ENCODE data around the gene CNTNAP2. TPM values are rescaled to one million over a fixed set of nuclear protein-coding genes. Genes with fewer than 3 reads are reported as not detected.

Gene CNTNAP2
- total and polyA plus RNA-seq, 2 of the 8 experiments (the other 6 are each of a cell fraction or from before 2014, with no cell fraction given): 27.9 to 71.0 TPM

- Histone ChIP-seq H3K23me2 (ENCODE audit: low read depth, low read length) (no peaks in the 10 kb centered on the region), H2BK120ac (replicated peaks; ENCODE audit: low read depth, low read length) (no peak overlapping the region), H4K8ac (ENCODE audit: extremely low read depth, insufficient read depth, low read length) (no peak overlapping the region), H2AK5ac (ENCODE audit: low read depth, low read length) (no peak overlapping the region), H3K23ac (ENCODE audit: insufficient read length) (no peak overlapping the region), H3K36me3 (ENCODE audit: control insufficient read depth in 2 of 4, insufficient read depth in 4 of 4, low read length in 3 of 4) (no peaks in the 10 kb centered on the region), H3K4me1 (replicated peaks in 1 of 4; ENCODE audit: control insufficient read depth in 3 of 4, insufficient read depth in 4 of 4, low read length in 3 of 4) (0 out of 7 replicates have a peak, but pooled peaks cover 0 to 2% (median 0%) of the 10 kb centered on the region in 4 experiments), H3K18ac (ENCODE audit: extremely low read depth, low read length) (no peak overlapping the region), H3K27me3 (replicated peaks in 1 of 4; ENCODE audit: control insufficient read depth in 3 of 4, extremely low read depth in 1 of 4, insufficient read depth in 3 of 4, low read length in 3 of 4) (no peaks in the 10 kb centered on the region), H2BK15ac (ENCODE audit: low read length) (no peak overlapping the region), H4K5ac (ENCODE audit: insufficient read length, low read depth, low read length) (no peak overlapping the region), H2BK20ac (ENCODE audit: low read length) (no peak overlapping the region), H3K79me1 (ENCODE audit: low read depth, low read length) (no peaks in the 10 kb centered on the region), H3K9me3 (ENCODE audit: insufficient read depth in 2 of 2, low read depth in 1 of 2, low read length in 1 of 2) (no peaks in the 10 kb centered on the region), H3K56ac (replicated peaks; ENCODE audit: insufficient read length, low read depth, low read length) (no peak overlapping the region), H3K27ac (ENCODE audit: low read depth, low read length) (no peak overlapping the region), H2BK12ac (ENCODE audit: low read depth, low read length) (no peak overlapping the region), H3K9ac (replicated peaks in 1 of 4; ENCODE audit: extremely low read depth in 1 of 4, low read depth in 3 of 4, low read length in 3 of 4) (no peak overlapping the region), H2AFZ (ENCODE audit: low read length) (no peak overlapping the region), H3K4me3 (ENCODE audit: extremely low read depth in 1 of 4, insufficient read depth in 2 of 4, low read depth in 3 of 4, low read length in 4 of 4) (no peak overlapping the region), H3K4me2 (ENCODE audit: insufficient read depth in 1 of 2, low read depth in 2 of 2, low read length in 2 of 2) (no peak overlapping the region), H4K20me1 (replicated peaks in 1 of 2; ENCODE audit: control insufficient read depth in 1 of 2, insufficient read depth in 2 of 2, low read length in 2 of 2) (no peaks in the 10 kb centered on the region), H3K14ac (ENCODE audit: insufficient read length) (no peak overlapping the region), H3K4ac (replicated peaks; ENCODE audit: insufficient read length, low read depth, low read length) (no peak overlapping the region), H2BK5ac (ENCODE audit: low read depth, low read length) (no peak overlapping the region), H3K79me2 (ENCODE audit: control insufficient read depth in 1 of 2, insufficient read depth in 2 of 2, low read length in 2 of 2) (no peaks in the 10 kb centered on the region), H4K91ac (replicated peaks; ENCODE audit: insufficient read length, low read length) (no peak overlapping the region)
- ChIA-PET CTCF (ENCODE audit: partially characterized antibody) (no interaction called here), POLR2A (ENCODE audit: partially characterized antibody) (no interaction called here)
- FAIRE-seq: no peak
- TF ChIP-seq KDM5A (IDR thresholded peaks at IDR 0.05; ENCODE audit: low read length) (no peak), GTF2F1 (IDR thresholded peaks at IDR 0.05; ENCODE audit: borderline replicate concordance, low read depth, low read length) (no peak), E2F6 (IDR thresholded peaks at IDR 0.05) (no peak), HDAC6 (IDR thresholded peaks at IDR 0.05; ENCODE audit: low read depth, low read length) (no peak), EGR1 (IDR thresholded peaks at IDR 0.05; ENCODE audit: borderline replicate concordance, low read depth, low read length) (no peak), HDAC2 (IDR thresholded peaks at IDR 0.05; ENCODE audit: borderline replicate concordance in 1 of 2, low read depth in 2 of 2, low read length in 2 of 2) (no peak)
- no peak for DNase-seq (ENCODE audit: low read depth in 1 of 2, low spot score in 2 of 2)
- WGBS, 2 experiments (ENCODE audit: extremely low coverage in 1 of 2, insufficient coverage in 1 of 2, insufficient read length in 1 of 2, insufficient replicate concordance in 2 of 2, low coverage in 1 of 2, low lambda C conversion rate in 2 of 2, missing lambda C conversion rate in 1 of 2): 90% methylated on average over 3 of the region's 3 CpGs; no CpG with 5 or more reads in 1 of the 2 experiments
Measured at GRCh38 chr7:146486519-146486918, 369.9 kb downstream of the CNTNAP2 start.
